ENCODE results near the gene NOP10.
"Not testable (repeated sequence)": the region's sequence is repeated elsewhere in the genome, so short reads cannot be mapped to it uniquely, and the experiment has no call there.

Gene NOP10

DNA sequence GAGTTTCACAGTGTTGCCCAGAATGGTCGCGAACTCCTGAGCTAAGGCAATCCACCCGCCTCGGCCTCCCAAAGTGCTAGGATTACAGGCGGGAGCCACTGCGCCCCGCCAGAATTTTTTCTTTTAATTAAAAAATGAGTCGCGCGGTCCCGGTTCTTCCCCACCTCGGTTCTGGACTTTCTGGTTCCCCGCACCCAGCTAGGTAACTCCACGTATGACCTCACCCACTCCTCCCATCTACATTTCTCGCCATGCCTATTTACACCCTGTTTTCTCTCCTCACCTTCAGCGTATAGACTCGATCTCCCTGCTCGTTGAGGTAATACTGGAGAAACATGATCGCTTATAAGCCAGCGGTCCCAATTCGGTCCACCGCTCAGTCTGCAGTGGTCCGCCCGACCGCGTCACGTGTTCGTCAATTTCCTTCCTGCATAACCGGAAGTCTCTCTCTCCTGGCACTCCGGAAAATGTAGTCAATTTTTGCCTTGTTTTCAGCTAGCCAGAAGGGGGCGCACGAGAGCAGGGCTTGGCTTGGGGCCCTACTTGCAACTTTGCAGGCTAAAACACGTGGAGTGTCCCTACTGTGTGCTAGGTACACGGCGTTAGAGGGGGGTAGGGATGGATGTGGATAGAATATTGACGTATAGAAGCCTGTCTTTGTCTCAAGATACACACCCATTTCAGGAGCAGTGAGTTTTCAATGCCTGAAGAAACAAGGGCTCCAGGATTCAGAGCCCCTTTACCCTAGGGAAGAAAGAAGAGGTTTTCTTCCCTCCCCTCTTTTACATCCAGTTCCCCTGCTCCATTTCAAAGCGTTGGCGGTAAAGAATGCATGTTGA, at the start of gene NOP10, which contains the start of gene NUTM1:
NOP10 (minus strand) TSS at position 400 of the 839 bp plus-strand sequence; CDS start at position 337, 63 bp downstream.
NUTM1 (plus strand) TSS at position 579 of the 839 bp plus-strand sequence. CDS start 382 bp downstream, outside the sequence.
- in situ Hi-C loops (cut with MboI; ENCODE audit: low sequenced_read_pairs): no loop called here

- in situ Hi-C loops (cut with MboI; ENCODE audit: low sequenced_read_pairs): not testable (repeated sequence)
Measured at GRCh38 chr15:34389594-34390086, 46.7 kb upstream of the NOP10 start.

DNA sequence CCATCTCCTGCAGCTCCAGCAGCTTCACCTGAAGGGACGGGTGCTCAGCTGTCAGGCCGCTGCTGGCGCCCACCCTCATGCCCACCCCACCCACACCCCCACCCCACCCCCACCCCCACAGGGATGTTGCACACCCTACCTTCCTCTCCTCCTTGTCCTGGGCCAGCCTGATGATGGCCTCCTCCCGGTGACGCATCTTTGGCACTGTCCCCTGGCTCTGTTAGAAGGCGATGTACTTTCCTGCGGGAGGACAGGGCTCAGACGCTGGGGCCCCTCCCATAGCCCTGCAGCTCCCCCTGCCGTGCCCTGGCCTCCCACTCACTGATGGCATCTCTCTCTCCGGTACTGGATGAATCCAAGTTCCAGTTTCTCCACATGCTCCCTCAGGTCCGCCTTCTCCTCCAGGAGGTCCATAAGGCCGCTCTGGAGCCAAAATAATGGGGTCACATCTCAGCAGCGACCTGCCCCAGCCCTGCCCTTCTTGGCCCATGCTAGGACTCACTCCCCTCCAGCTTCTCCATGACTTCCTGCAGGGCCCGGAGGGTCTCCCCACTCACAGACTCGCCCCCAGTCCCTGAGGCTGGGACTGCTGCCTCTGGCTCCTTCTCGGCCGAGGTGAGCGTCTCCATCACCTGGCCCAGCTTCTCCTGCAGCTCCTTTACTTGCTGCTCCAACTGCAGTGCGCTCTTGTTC, 39.0 kb upstream of the NOP10 start:
- in situ Hi-C loops (cut with MboI; ENCODE audit: low sequenced_read_pairs): not testable (repeated sequence)

GRCh38 chr15:34380491-34380890, 37.6 kb upstream of the NOP10 start:
- in situ Hi-C loops (cut with MboI; ENCODE audit: low sequenced_read_pairs): not testable (repeated sequence)

GRCh38 chr15:34376856-34377255, 33.9 kb upstream of the NOP10 start:
- in situ Hi-C loops (cut with MboI; ENCODE audit: low sequenced_read_pairs): no loop called here

DNA sequence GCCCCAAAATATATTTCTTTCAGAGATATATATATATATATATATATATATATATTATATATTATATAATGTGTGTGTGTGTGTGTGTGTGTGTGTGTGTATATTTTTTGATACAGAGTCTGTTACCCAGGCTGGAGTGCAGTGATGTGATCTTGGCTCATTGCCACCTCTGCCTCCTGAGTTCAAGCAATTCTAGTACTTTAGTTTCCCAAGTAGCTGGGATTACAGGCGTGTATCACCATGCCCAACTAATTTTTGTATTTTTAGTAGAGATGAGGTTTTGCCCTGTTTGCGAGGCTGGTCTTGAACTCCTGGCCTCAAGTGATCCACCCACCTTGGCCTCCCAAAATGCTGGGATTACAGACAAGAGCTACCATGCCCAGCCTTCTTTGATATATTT, 32.6 kb upstream of the NOP10 start:
- in situ Hi-C loops (cut with MboI; ENCODE audit: low sequenced_read_pairs): not testable (repeated sequence)

GRCh38 chr15:34374816-34375215, 31.9 kb upstream of the NOP10 start:
- in situ Hi-C loops (cut with MboI; ENCODE audit: low sequenced_read_pairs): no loop called here

GRCh38 chr15:34373951-34374350, 31.0 kb upstream of the NOP10 start:
- in situ Hi-C loops (cut with MboI; ENCODE audit: low sequenced_read_pairs): no loop called here

GRCh38 chr15:34370643-34371042, 27.7 kb upstream of the NOP10 start:
- in situ Hi-C loops (cut with MboI; ENCODE audit: low sequenced_read_pairs): no loop called here

DNA sequence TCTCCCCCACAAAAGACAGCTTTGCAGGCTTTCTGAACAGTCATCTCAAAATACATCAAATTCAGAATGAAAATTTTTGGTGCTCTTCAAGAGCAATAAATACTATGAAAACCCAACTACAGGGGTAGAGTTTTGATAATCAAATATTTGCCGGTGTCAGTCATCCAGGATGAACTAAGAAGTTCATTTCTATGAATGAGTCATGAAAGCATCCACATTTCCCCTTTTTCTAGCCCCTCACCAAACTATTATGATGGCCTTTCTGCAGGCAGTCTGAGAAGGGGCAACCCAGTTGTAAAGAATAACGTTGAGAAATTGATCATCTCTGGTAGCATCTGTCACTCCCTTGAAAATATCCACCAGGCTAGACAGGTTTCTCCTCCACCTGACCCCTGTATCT, 27.2 kb upstream of the NOP10 start:
- in situ Hi-C loops (cut with MboI; ENCODE audit: low sequenced_read_pairs): no loop called here

DNA sequence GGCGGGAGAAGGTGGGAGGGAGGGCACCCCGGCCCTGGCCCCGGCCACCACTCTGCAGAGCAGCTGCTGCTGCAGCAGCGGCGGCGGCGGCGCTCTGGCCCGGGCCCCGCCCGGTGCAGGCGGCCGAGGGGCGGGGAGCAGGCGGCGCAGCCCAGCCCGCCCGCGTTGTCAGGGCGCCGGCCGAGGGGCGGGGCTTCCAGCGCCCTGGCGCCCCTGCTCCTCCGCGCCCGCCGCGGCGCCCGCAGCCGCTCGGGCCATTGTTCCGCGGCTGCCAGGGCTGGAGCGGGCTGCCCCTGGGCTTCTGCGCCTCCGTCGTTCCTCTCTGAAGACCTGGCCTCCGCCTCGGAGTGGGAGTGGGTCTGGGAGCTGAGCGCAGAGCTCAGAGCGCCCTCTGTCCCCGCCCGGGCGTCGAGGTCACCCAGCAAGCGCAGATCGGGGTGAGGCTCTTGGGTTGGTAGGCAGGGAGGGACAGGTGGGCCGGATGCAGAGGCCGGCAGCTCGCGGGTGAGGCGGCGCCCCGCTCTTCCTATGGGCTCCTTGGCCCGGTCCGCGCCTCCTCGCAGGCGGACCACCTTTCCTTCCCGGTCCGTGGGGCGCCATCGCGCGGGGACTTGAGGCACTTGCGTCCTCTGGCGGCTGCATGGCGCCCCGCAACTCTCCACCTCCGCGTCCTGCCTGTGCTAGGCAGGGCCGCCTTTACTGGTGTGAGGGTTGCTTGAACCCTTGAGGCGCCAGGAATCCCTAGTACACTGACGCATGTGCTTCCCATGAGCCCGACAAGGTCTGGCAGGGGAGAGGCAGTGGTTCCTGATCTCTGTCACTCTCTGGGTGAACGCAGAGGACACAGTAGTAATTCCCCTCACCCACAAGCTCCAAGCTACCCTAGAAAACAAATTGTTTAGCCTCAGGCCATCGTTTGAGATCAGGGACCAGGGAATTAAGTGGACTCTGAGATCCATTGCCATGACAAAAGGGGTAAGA, 24.5 kb upstream of the NOP10 start, which contains the start of gene LPCAT4:
LPCAT4 (minus strand) TSS at position 96 of the 981 bp plus-strand sequence. CDS start 96 bp downstream, outside the sequence.
- in situ Hi-C loops (cut with MboI; ENCODE audit: low sequenced_read_pairs): no loop called here

DNA sequence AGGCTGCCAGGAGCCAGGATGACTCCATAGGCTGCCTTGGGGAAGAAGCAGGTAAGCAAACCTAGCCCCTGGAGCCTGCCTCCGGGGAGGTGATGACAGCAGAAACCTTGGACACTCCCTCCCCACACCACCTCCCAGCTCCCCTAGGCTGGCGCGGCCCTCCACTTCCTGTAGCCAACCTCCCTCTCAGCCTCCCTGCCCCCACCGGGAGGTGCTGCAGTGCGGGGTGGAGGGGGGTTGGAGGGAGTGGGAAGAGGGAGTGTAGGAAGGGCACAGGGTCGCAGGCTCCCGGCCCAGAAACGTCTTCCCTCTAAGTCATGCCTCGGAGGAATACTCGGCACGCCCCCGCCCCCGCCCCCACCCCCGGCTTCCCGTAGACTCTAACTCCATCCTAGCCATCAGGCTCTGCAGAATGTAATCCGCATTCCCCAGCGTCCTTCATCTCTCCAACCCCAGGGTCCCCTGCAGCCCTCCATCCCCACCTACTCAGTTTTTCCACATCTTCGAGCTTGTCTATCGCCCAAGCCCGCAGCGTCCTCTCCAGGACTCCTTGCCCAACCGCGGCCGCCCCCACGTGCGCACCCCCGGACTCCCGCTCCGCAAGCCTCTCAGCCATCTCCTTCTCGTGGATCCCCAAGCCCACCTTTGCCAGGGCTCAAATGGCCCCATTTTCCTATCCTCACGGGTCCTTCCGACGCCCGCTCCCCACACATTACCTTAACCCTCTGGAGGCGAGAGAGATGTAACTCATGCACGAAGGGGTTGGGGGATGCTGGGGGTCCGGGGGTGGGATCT, 23.5 kb upstream of the NOP10 start:
- in situ Hi-C loops (cut with MboI; ENCODE audit: low sequenced_read_pairs): no loop called here

- in situ Hi-C loops (cut with MboI; ENCODE audit: low sequenced_read_pairs): no loop called here
Measured at GRCh38 chr15:34365836-34366235, 22.9 kb upstream of the NOP10 start.

DNA sequence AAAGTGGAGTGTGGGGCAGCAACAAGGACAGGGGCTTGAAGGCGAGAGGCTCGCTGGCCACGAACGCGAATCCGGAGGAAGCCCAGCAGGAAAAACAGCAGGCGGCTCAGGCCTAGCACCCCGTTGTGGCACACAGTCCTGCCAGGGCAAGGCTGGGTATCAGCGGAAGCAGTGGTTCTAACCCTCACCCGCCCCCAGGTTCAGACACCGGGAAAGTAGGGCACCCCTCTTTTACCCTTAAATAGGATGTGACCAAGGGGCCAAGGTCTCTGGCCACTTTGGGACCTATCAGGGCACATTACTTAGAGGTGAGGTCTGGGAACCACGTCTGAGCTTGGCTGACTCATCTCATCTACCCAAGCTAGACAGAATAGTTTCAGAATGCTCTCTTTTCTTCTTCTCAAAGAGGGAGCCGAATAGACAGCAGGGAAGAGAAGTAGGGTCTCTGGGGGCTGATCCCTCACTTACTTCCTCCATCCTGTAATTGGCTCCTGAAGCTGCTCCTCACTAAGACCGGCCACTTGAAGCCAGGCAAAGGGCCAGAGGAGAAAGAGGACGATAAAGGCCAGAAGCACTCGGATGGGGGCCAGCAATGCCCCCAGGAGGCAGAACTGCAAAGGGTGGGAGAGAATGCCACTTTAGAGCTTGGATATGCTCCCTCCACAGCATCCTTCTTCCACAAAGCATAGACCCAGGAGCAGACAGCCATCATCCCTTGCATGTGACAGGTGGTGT, 22.3 kb upstream of the NOP10 start:
- in situ Hi-C loops (cut with MboI; ENCODE audit: low sequenced_read_pairs): no loop called here

DNA sequence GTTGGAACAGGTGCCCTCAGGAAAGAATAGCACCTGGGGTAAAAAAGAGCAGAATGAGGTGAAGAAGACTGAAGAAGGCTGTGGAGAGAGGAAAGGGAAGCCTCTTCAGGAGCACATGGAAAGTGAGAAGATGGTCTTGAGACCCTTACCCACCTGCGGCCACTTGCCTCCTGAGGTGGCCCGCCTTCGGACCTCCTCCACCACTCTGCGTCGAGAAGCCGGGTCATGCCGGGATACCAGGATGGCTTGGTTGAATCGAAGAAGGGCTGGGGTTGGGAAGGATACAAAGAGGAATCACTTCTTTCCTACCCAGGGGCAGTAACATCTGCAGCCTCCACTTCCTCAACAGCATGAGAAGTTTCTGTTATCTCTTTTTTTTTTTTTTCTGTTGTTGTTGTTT, 21.1 kb upstream of the NOP10 start:
- in situ Hi-C loops (cut with MboI; ENCODE audit: low sequenced_read_pairs): no loop called here

- in situ Hi-C loops (cut with MboI; ENCODE audit: low sequenced_read_pairs): no loop called here
Measured at GRCh38 chr15:34362047-34362773, 19.3 kb upstream of the NOP10 start.

DNA sequence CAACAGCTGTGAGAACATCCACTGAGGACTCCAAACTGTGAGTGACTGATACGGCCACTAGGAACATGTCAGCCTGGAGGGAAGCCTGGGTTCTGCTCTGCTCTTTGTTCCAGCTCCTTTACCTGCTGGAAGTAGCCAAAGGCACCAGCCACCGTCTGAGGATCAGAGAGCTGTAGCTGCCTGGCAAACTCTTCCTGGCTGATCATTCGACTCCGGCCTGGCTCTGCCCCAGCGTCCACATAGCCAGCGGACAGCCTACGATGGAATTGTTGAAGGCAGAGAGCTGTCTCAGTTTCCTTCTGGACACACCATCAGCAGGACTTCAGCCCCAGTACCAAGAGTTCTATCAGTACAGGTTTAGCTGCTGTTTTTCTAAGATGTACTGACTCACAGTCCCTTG, 18.3 kb upstream of the NOP10 start:
- in situ Hi-C loops (cut with MboI; ENCODE audit: low sequenced_read_pairs): no loop called here

- in situ Hi-C loops (cut with MboI; ENCODE audit: low sequenced_read_pairs): no loop called here
Measured at GRCh38 chr15:34360298-34360697, 17.4 kb upstream of the NOP10 start.

Measured in HL-60/S4 treated with phorbol 12-myristate 13-acetate at 8.2 ng/mL for 4 days and 3 days (cell line).